HEK293T (cell line): ENCODE data around the gene C1orf87.

Source experiments
- CTCF ChIA-PET: fragments of 350-600 bp; formaldehyde crosslinking; extraction: SDS; loops from one replicate; lab custom pipeline; 2021; ENCODE audit warnings: antibody characterized with exemption, inconsistent platforms; lab: Yijun Ruan, JAX
- POLR2A ChIA-PET: fragments of 350-600 bp; formaldehyde crosslinking; extraction: SDS; loops from one replicate; lab custom pipeline; 2020; ENCODE audit warnings: antibody characterized with exemption, inconsistent platforms; lab: Yijun Ruan, JAX
- DNase-seq: peaks from one replicate; pipeline ENCODE4 v3.0.0; 2012; ENCODE audit warnings: mixed read lengths; ENCODE audit errors: extremely low spot score
- ARNT ChIP-seq: fragments of 450-650 bp; IDR thresholded peaks from 2 replicates; pipeline ENCODE4 v1.6.1; 2017; ENCODE audit warnings: mild to moderate bottlenecking
- BHLHE40 ChIP-seq: fragments of 450-650 bp; IDR thresholded peaks from 2 replicates; pipeline ENCODE4 v1.6.1; 2016; ENCODE audit warnings: mild to moderate bottlenecking, moderate library complexity, borderline replicate concordance
- CTBP1 ChIP-seq: fragments of 450-650 bp; IDR thresholded peaks from 2 replicates; pipeline ENCODE4 v1.6.1; 2016; ENCODE audit warnings: borderline replicate concordance
- ELF4 ChIP-seq: fragments of 450-650 bp; IDR thresholded peaks from 2 replicates; pipeline ENCODE4 v1.6.1; 2017; ENCODE audit warnings: antibody characterized with exemption
- FOXA1 ChIP-seq: fragments of 450-650 bp; IDR thresholded peaks from 2 replicates; pipeline ENCODE4 v1.6.1; 2016; ENCODE audit warnings: mild to moderate bottlenecking
- FOXK2 ChIP-seq: fragments of 450-650 bp; IDR thresholded peaks from 2 replicates; pipeline ENCODE4 v1.6.1; 2016; ENCODE audit warnings: mild to moderate bottlenecking
- FOXM1 ChIP-seq: fragments of 450-650 bp; IDR thresholded peaks from 2 replicates; pipeline ENCODE4 v1.6.1; 2017; ENCODE audit warnings: mild to moderate bottlenecking, borderline replicate concordance
- HDGF ChIP-seq: fragments of 450-650 bp; IDR thresholded peaks from 2 replicates; pipeline ENCODE4 v1.6.1; 2017; ENCODE audit warnings: antibody characterized with exemption, borderline replicate concordance
- L3MBTL2 ChIP-seq: fragments of 450-650 bp; conservative IDR thresholded peaks from 2 replicates; pipeline ENCODE4 v1.6.1; 2016; ENCODE audit warnings: mild to moderate bottlenecking
- LEF1 ChIP-seq: fragments of 450-650 bp; IDR thresholded peaks from 2 replicates; pipeline ENCODE4 v1.6.1; 2017; ENCODE audit warnings: mild to moderate bottlenecking, borderline replicate concordance
- NFRKB ChIP-seq: fragments of 450-650 bp; IDR thresholded peaks from 2 replicates; pipeline ENCODE4 v1.6.1; 2016; ENCODE audit warnings: mild to moderate bottlenecking, moderate library complexity
- SP1 ChIP-seq: fragments of 450-650 bp; IDR thresholded peaks from 2 replicates; pipeline ENCODE4 v1.6.1; 2017
- SUZ12 ChIP-seq: fragments of 450-650 bp; IDR thresholded peaks from 2 replicates; pipeline ENCODE4 v1.6.1; 2016; ENCODE audit warnings: mild to moderate bottlenecking
- TARDBP ChIP-seq: fragments of 450-650 bp; IDR thresholded peaks from 2 replicates; pipeline ENCODE4 v1.6.1; 2016
- ZNF384 ChIP-seq: fragments of 450-650 bp; IDR thresholded peaks from 2 replicates; pipeline ENCODE4 v1.6.1; 2016
- TF ChIP-seq, protein P1 (sequence below): fragments of 450-650 bp; IDR thresholded peaks from 2 replicates; pipeline ENCODE4 v1.6.1; 2016

C1orf87 gene

DNA sequence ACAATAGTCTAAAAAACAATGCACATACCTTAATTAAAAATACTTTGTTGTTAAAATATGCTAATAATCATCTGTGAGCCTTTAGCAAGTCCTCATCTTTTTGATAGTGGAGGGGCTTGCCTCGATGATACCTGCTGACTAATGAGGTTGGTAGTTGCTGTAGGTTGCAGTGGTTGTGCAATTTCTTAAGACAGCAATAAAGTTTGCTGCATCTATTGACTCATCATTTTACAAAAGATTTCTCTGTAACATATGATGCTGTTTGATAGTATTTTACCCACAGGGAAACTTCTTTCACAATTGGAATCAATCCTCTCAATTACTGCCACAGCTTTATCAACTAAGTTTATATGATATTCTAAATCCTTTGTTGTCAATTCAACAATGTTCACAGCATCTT lies 7.6 kb downstream of the C1orf87 start:
- no peak for TF ChIP-seq ARNT
- TF ChIP-seq, protein P1, sequence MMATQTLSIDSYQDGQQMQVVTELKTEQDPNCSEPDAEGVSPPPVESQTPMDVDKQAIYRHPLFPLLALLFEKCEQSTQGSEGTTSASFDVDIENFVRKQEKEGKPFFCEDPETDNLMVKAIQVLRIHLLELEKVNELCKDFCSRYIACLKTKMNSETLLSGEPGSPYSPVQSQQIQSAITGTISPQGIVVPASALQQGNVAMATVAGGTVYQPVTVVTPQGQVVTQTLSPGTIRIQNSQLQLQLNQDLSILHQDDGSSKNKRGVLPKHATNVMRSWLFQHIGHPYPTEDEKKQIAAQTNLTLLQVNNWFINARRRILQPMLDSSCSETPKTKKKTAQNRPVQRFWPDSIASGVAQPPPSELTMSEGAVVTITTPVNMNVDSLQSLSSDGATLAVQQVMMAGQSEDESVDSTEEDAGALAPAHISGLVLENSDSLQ, result no peak
- TF ChIP-seq NFRKB, result no peak
- TF ChIP-seq TARDBP, result no peak
- no peak for TF ChIP-seq SP1
- no peak for TF ChIP-seq HDGF
- no peak for TF ChIP-seq BHLHE40
- TF ChIP-seq FOXK2, result no peak
- TF ChIP-seq ZNF384, result no peak
- TF ChIP-seq CTBP1, result no peak
- TF ChIP-seq ELF4, result no peak
- TF ChIP-seq L3MBTL2, result no peak
- no peak for TF ChIP-seq FOXM1
- no peak for TF ChIP-seq FOXA1
- DNase-seq, result no peak
- ChIA-PET CTCF (no interaction called here), POLR2A (no interaction called here)

DNA sequence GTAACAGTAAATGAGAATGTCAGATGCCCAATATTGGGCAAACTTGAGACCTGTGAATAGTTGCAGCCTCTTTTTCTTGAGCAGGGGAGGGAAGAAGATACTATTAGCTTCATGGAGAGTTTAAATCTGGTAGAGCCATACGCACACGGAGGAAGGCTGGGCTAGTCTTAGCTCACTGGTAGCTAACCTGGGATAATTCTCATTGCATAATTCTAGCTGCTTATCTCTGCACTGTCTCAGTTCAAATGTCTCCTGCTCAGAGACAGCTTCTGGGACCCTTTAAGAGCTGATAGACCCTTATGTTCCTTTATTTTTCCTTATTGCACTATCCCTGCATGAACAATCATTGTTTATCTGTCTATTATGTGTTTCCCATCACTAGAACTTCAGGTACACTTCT lies 8.4 kb downstream of the C1orf87 start:
- ChIA-PET POLR2A (no interaction called here), CTCF (no interaction called here)
- no peak for DNase-seq
- TF ChIP-seq LEF1, result no peak
- TF ChIP-seq ARNT, result no peak
- no peak for TF ChIP-seq SP1
- TF ChIP-seq L3MBTL2, result no peak
- no peak for TF ChIP-seq BHLHE40
- TF ChIP-seq NFRKB, result no peak
- TF ChIP-seq CTBP1, result no peak
- TF ChIP-seq HDGF, result no peak
- TF ChIP-seq, protein P1, result no peak
- no peak for TF ChIP-seq SUZ12
- no peak for TF ChIP-seq FOXK2
- TF ChIP-seq ZNF384, result no peak
- no peak for TF ChIP-seq FOXM1
- no peak for TF ChIP-seq ELF4

DNA sequence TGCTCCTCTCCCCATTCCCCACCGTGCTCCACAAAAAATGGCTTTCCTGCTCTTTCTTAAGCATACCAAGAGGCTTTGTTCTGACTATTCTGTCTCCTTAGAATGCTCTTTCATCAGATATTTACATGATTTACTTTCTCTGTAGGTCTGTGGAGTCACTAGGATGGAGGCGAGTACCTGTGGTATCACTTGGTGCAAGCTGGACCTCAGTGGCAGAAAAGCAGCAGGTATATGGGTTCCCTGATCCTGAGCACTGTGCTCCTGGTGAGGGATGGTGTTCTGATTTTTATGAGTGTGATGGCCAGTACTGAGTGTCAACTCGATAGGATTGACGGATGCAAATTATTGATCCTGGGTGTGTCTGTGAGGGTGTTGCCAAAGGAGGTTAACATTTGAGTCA lies 10.0 kb downstream of the C1orf87 start:
- TF ChIP-seq ZNF384 (no peak), CTBP1 (no peak), TARDBP (no peak), SUZ12 (no peak), HDGF (no peak), FOXM1 (no peak), ARNT (no peak)
- DNase-seq, result no peak
- CTCF ChIA-PET, result no interaction called here
- POLR2A ChIA-PET, result no interaction called here

DNA sequence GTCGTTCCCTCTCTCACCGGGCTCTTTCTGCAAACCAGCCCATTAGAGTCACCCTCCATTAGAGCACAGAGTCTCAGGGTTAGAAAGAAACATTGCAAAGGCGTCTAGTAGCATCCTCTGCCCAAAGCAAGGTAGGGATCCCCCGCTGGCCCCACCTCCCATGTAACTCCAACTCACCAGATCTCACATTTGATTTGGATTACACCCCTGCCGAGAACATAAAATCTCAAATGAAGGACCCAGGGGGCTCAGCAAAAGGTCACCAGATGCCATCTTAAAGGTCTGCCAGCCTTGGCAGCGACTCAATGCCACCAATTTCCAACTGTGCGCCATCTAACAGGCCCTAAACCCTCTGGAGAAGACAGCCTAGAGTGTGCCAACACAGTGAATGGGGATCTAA lies 14.1 kb downstream of the C1orf87 start:
- DNase-seq, result no peak
- no peak for TF ChIP-seq SP1
- TF ChIP-seq HDGF, result no peak
- no peak for TF ChIP-seq FOXA1
- TF ChIP-seq SUZ12, result no peak
- TF ChIP-seq L3MBTL2, result no peak
- TF ChIP-seq TARDBP, result no peak
- TF ChIP-seq CTBP1, result no peak
- no peak for TF ChIP-seq BHLHE40
- TF ChIP-seq ELF4, result no peak
- TF ChIP-seq LEF1, result no peak
- ChIA-PET POLR2A (no interaction called here), CTCF (no interaction called here)

DNA sequence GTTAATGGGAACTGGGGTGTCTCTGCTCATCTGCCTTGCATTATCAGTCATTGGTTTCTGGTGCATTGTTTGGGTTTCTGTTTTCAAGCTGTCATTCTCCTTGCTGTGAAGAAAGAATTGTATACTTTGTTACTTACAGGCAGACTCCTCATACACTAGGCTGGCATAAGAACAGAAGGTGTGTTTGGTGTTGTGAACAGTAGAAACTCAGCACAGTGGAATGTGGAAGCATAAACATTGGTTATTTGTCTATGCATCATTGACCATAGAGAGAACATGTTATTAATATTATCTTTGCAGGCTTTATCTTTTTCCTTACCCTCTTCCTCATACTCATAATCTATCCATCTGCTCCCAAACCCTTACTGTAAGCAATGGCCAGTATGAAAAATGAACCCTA lies 18.2 kb downstream of the C1orf87 start:
- no peak for DNase-seq
- POLR2A ChIA-PET, result no interaction called here
- TF ChIP-seq LEF1, result no peak
- no peak for TF ChIP-seq BHLHE40
- no peak for TF ChIP-seq ARNT
- TF ChIP-seq, protein P1, result no peak
- TF ChIP-seq CTBP1, result no peak
- TF ChIP-seq L3MBTL2, result no peak
- TF ChIP-seq FOXK2, result no peak
- no peak for TF ChIP-seq HDGF
- no peak for TF ChIP-seq SUZ12
- TF ChIP-seq NFRKB, result no peak
- CTCF ChIA-PET, result interaction anchor here (1.0 kb wide), 1 partner anchor 22 kb away, joined by 3 read pairs; no protein-coding TSS in a partner anchor

DNA sequence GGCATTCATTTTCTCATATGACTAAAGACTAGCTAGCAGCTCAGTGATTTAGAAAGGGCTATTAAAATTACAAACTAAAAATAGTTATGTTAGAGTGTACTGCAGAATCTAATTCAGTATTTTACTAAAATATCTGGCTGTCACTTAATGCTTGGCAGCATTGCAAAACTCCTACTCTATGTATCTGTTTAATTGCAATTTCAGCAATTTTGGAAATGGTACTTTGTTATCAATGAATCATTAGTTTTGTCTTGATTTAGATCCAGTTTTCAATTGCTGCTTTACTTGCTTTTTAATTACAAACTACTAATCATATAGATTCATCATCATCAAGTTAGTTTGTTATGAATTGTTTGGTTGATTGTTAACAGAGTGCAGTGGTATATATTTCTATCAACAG lies 19.2 kb downstream of the C1orf87 start:
- CTCF ChIA-PET, result interaction anchor here (1.0 kb wide), 1 partner anchor 23 kb away, joined by 3 read pairs; no protein-coding TSS in a partner anchor
- POLR2A ChIA-PET, result no interaction called here
- TF ChIP-seq, protein P1, result no peak
- no peak for TF ChIP-seq NFRKB
- no peak for TF ChIP-seq FOXK2
- no peak for TF ChIP-seq BHLHE40
- TF ChIP-seq TARDBP, result no peak
- TF ChIP-seq HDGF, result no peak
- DNase-seq, result no peak
